Stomach (tissue), 9 donors: ENCODE results near the gene PLXNB1. TPM values are rescaled to one million over a fixed set of nuclear protein-coding genes. Genes with fewer than 3 reads are reported as not detected.

Experiments used
- DNase-seq, 2 donors: peaks; one replicate each; pipeline versions ENCODE4 v3.0.0 to v3.0.0-alpha.2; 2013 to 2019
- H3K27ac ChIP-seq, 5 donors: fragments of 200-600 bp in 4 of 5; sonication (generic) in 4 of 5; one replicate each; pipeline ENCODE4 v1.5.1; 2013 to 2019; ENCODE audit warnings: mild to moderate bottlenecking in 1 of 5, moderate library complexity in 1 of 5
- H3K27me3 ChIP-seq, 3 donors: fragments of 200-600 bp; sonication (generic); one replicate each; pipeline ENCODE4 v1.5.1; 2017 to 2019; ENCODE audit warnings: mixed run types in 1 of 3
- H3K36me3 ChIP-seq, 4 donors: fragments of 200-600 bp; sonication (generic); 1 replicate in 3 of 4; 2 replicates in 1 of 4; pipeline ENCODE4 v1.5.1; 2016 to 2019
- H3K4me1 ChIP-seq, 4 donors: fragments of 200-600 bp; sonication (generic); one replicate each; pipeline ENCODE4 v1.5.1; 2016 to 2019
- H3K4me3 ChIP-seq, 4 donors: fragments of 200-600 bp; sonication (generic) in 3 of 4; one replicate each; pipeline ENCODE4 v1.5.1; 2016 to 2019; ENCODE audit warnings: mild to moderate bottlenecking in 1 of 4
- H3K9me3 ChIP-seq, 4 donors: fragments of 200-600 bp; sonication (generic); one replicate each; pipeline ENCODE4 v1.5.1; 2016 to 2019
- CTCF ChIP-seq, 7 experiments: fragments of 450-650 bp in 4 of 7; fragments of 200-600 bp in 3 of 7; sonication (generic) in 3 of 7; IDR thresholded peaks; one replicate each; pipeline ENCODE4 v1.5.1; 2016 to 2019; ENCODE audit warnings: antibody characterized with exemption in 7 of 7, control low read depth in 2 of 7, mild to moderate bottlenecking in 1 of 7
- EP300 ChIP-seq: sonication (generic); formaldehyde crosslinking; IDR thresholded peaks from one replicate; pipeline ENCODE4 v1.6.1; 2017; ENCODE audit warnings: antibody characterized with exemption
- POLR2A ChIP-seq, 4 donors: fragments of 450-650 bp; IDR thresholded peaks; one replicate each; pipeline ENCODE4 v1.6.1; 2016; ENCODE audit warnings: antibody characterized with exemption in 4 of 4, control low read depth in 2 of 4, mild to moderate bottlenecking in 1 of 4, moderate library complexity in 1 of 4
- POLR2AphosphoS5 ChIP-seq, 3 donors: sonication (generic); formaldehyde crosslinking; IDR thresholded peaks; one replicate each; pipeline ENCODE4 v1.6.1; 2016; ENCODE audit warnings: antibody characterized with exemption in 3 of 3
- WGBS, 5 donors: extraction: QIAGEN DNeasy Blood & Tissue Kit in 3 of 5; methylation state at CpG; one replicate each; pipeline versions ENCODE4 v1.1.5 to v1.1.7; 2013 to 2018; 5-methylcytosine and 5-hydroxymethylcytosine counted together
- intact Hi-C: fragments of 100-400 bp; cut with DNase I; formaldehyde crosslinking; loops from one replicate; pipeline ENCODE4 v1.15.1; 2023; ENCODE audit warnings: low total_unique reads
- polyA plus RNA-seq, 3 donors: library from polyadenylated mRNA; stranded (reverse); fragments of 200-250 nt; gene quantifications; one replicate each; pipeline ENCODE4 v1.2.3, GENCODE V29; 2013
- total RNA-seq, 5 donors: library from RNA; depleted of rRNA; stranded (reverse); fragments of >200 nt; gene quantifications; one replicate each; pipeline versions ENCODE4 v1.1.0 to v1.2.3, GENCODE V29; 2014 to 2016
- donor health status: healthy with polysubstance abuse.
- donor health status: Bipolar disorder and iron deficiency.
- donor health status: healthy.

Gene PLXNB1
- total and polyA plus RNA-seq, 8 donors, result 13.9 to 874 (median 135) TPM

- 73 to 77% (median 76%) methylated on average over 6 of the region's 6 CpGs for WGBS, 5 donors
Measured at GRCh38 chr3:48441940-48442339, 12.1 kb upstream of the PLXNB1 start.

DNA sequence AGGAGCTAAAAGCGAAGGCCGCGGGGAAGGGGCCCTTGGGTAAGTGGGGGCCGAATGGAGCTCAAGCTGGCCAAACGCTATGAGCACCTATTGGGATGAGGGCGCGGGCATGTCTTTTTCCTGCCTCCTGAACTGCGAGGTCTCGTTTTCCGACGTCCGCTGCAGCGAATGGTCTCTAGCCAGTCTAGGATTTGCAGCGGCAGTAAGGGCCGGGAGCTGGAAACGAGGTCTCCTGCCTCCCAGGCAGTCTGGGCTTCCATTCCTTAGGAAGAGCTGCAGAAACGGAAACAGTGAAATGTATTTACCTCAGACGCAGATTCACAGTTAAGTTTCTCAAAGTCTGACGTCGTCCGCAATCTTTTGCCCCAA lies 10.7 kb upstream of the PLXNB1 start:
- H3K4me3 ChIP-seq, result peak overlapping the region; percentile 70 to 88 (median 80)
- no peak for TF ChIP-seq POLR2AphosphoS5 (IDR thresholded peaks at IDR 0.05)
- no peak for TF ChIP-seq POLR2A (IDR thresholded peaks at IDR 0.05)
- no peak for TF ChIP-seq EP300
- TF ChIP-seq CTCF (IDR thresholded peaks at IDR 0.05), result no peak
- no peaks in the 10 kb centered on the region for H3K27me3 ChIP-seq
- peak in 1 of 2 donors; percentile 54 for DNase-seq
- peak overlapping the region; percentile 90 to 95 (median 94) for H3K27ac ChIP-seq
- no peaks in the 10 kb centered on the region for H3K9me3 ChIP-seq
- H3K36me3 ChIP-seq, result peaks cover 4 to 37% (median 35%) of the 10 kb centered on the region in 4 donors
- intact Hi-C loops, result no loop called here
- WGBS, 5 donors, result 0 to 2% (median 1%) methylated on average over 21 of the region's 21 CpGs
- peaks cover 17 to 42% (median 33%) of the 10 kb centered on the region in 4 donors for H3K4me1 ChIP-seq

More at GRCh38 chr3:48441940-48442339, 12.1 kb upstream of the PLXNB1 start:
- peaks cover 24 to 48% (median 39%) of the 10 kb centered on the region in 4 donors for H3K4me1 ChIP-seq
- peak overlapping the region in 2 of 4 donors; percentile 70 to 81 for H3K4me3 ChIP-seq
- TF ChIP-seq POLR2A (IDR thresholded peaks at IDR 0.05), result no peak
- TF ChIP-seq POLR2AphosphoS5 (IDR thresholded peaks at IDR 0.05), result no peak
- H3K36me3 ChIP-seq, result peaks cover 4 to 37% (median 35%) of the 10 kb centered on the region in 4 donors
- no peaks in the 10 kb centered on the region for H3K9me3 ChIP-seq
- H3K27me3 ChIP-seq, result no peaks in the 10 kb centered on the region
- intact Hi-C loops, result no loop called here
- H3K27ac ChIP-seq, result peak overlapping the region in 1 of 5 donors; percentile 95
- no peak for DNase-seq

DNA sequence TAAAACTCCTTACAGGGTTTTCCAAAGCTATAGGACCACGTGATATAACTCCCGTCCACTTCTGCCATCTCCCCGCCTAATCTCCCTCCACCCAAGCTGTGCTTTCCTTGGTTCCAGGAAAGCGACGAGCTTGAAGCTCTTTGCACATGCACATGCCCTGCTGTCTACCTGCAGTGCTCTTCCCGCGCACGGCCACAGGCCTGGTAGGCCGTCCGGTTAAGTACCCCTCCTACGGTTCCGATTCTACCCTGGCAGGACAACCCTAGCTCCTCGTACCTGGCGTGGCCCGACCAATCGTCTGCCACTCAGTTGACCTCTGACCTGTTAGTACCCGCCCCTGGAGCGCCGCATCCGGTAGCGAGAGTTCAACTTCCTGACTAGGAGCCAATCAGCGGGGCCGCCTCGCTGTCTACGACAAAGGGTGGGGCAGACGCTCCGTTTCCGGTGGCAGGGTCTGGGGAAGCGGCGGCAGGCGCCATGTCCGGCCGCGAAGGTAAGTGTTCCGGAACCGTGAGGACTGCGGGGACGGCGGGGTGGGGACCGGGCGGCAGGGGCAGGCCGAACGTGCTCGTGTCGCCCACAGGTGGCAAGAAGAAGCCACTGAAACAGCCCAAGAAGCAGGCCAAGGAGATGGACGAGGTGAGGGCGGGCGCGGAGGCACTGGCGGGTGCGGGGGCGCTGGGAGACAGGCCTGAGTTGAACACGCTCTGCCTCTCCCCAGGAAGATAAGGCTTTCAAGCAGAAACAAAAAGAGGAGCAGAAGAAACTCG lies 10.1 kb upstream of the PLXNB1 start, which contains the start of the genes CCDC51 and TMA7:
Gene CCDC51, minus strand, starts transcription at position 300 of the 770 bp plus-strand sequence. CDS start 4,991 bp downstream, outside the sequence.
Gene TMA7, plus strand, starts transcription at position 438 of the 770 bp plus-strand sequence. Its CDS starts 40 bp downstream, at position 478.
- Histone ChIP-seq H3K36me3 (peaks cover 4 to 36% (median 34%) of the 10 kb centered on the region in 4 donors), H3K9me3 (no peaks in the 10 kb centered on the region), H3K4me1 (peaks cover 17 to 43% (median 30%) of the 10 kb centered on the region in 4 donors), H3K4me3 (peak within 1 kb of the TSS; percentile 70 to 88 (median 80)), H3K27ac (peak within 1 kb of the TSS; percentile 90 to 95 (median 94)), H3K27me3 (no peaks in the 10 kb centered on the region)
- DNase-seq, result peak; percentile 99
- intact Hi-C loops, result no loop called here
- WGBS, 5 donors, result 0 to 2% (median 1%) methylated on average over 48 to 54 of the region's 54 CpGs
- TF ChIP-seq POLR2AphosphoS5 (IDR thresholded peaks at IDR 0.05), result peak; percentile 86 to 99 (median 99)
- TF ChIP-seq CTCF (IDR thresholded peaks at IDR 0.05), result no peak
- peak in 2 of 4 donors; percentile 86 to 91 for TF ChIP-seq POLR2A (IDR thresholded peaks at IDR 0.05)

GRCh38 chr3:48437812-48438211 lies 7.9 kb upstream of the PLXNB1 start:
- Histone ChIP-seq H3K36me3 (peaks cover 1 to 25% (median 22%) of the 10 kb centered on the region in 4 donors), H3K27ac (no peak overlapping the region), H3K27me3 (no peaks in the 10 kb centered on the region), H3K9me3 (no peaks in the 10 kb centered on the region), H3K4me3 (no peak overlapping the region), H3K4me1 (peaks cover 33 to 65% (median 42%) of the 10 kb centered on the region in 4 donors)
- intact Hi-C loops, result no loop called here
- 85 to 91% (median 86%) methylated on average over 4 of the region's 4 CpGs for WGBS, 5 donors
- DNase-seq, result peak in 1 of 2 donors; percentile 1
- TF ChIP-seq POLR2AphosphoS5 (IDR thresholded peaks at IDR 0.05) (no peak), EP300 (no peak), POLR2A (IDR thresholded peaks at IDR 0.05) (no peak), CTCF (IDR thresholded peaks at IDR 0.05) (no peak)
